Dermis microvascular lymphatic vessel endothelial cell (primary cell): ENCODE measurements around the gene PNCK. TPM values are rescaled to one million over a fixed set of nuclear protein-coding genes. Genes with fewer than 3 reads are reported as not detected.

ENCODE experiments used
- DNase-seq, 2 donors: peaks; one replicate each; pipeline versions ENCODE4 v3.0.0 to v3.0.0-alpha.2; 2010; ENCODE audit warnings: low read depth in 2 of 2
- total RNA-seq: library from RNA; depleted of rRNA; stranded (reverse); fragments of >200 nt; gene quantifications from 2 replicates; pipeline ENCODE4 v1.2.1, GENCODE V29; 2014

The PNCK gene
- total RNA-seq, 1 donor from 2014 or later = not detected

- DNase-seq = no peak
These were observed 31.5 kb downstream of the PNCK start for GRCh38 chrX:153642051-153642654.

GRCh38 chrX:153641627-153642026 lies 32.0 kb downstream of the PNCK start:
- DNase-seq = no peak

- no peak for DNase-seq
These were observed 32.7 kb downstream of the PNCK start for GRCh38 chrX:153640736-153641575.

- no peak for DNase-seq
These were observed 33.4 kb downstream of the PNCK start for GRCh38 chrX:153640045-153640686.

- no peak for DNase-seq
These were observed 34.2 kb downstream of the PNCK start for GRCh38 chrX:153639177-153640044.

- DNase-seq = no peak
These were observed 35.0 kb downstream of the PNCK start for GRCh38 chrX:153638436-153639176.

GRCh38 chrX:153638041-153638371 lies 35.6 kb downstream of the PNCK start:
- DNase-seq = no peak

- no peak for DNase-seq
These were observed 36.2 kb downstream of the PNCK start for GRCh38 chrX:153637121-153638040.

- no peak for DNase-seq
These were observed 36.9 kb downstream of the PNCK start for GRCh38 chrX:153636716-153637115.

- DNase-seq = peak in 1 of 2 donors; percentile 44
These were observed 37.6 kb downstream of the PNCK start for GRCh38 chrX:153635788-153636668.

- DNase-seq = no peak
These were observed 38.2 kb downstream of the PNCK start for GRCh38 chrX:153635388-153635787.

- DNase-seq = no peak
These were observed 38.8 kb downstream of the PNCK start for GRCh38 chrX:153634832-153635231.

- DNase-seq = no peak
These were observed 39.4 kb downstream of the PNCK start for GRCh38 chrX:153634236-153634635.

GRCh38 chrX:153633607-153634180 lies 39.9 kb downstream of the PNCK start:
- no peak for DNase-seq

GRCh38 chrX:153633048-153633447 lies 40.6 kb downstream of the PNCK start:
- no peak for DNase-seq

GRCh38 chrX:153632595-153632946 lies 41.0 kb downstream of the PNCK start:
- DNase-seq = no peak

GRCh38 chrX:153631907-153632594 lies 41.6 kb downstream of the PNCK start:
- no peak for DNase-seq

- DNase-seq = no peak
These were observed 42.3 kb downstream of the PNCK start for GRCh38 chrX:153631346-153631745.
